Measurements from ENCODE around the gene C4orf50. TPM values are rescaled to one million over a fixed set of nuclear protein-coding genes. Genes with fewer than 3 reads are reported as not detected.

Gene C4orf50
- total and polyA plus RNA-seq, 7 donors: under 0.01 to 0.83 (median 0.43) TPM; not detected in 1

- Histone ChIP-seq H3K9me3 (no peaks in the 10 kb centered on the region), H3K4me1 (peaks cover 0 to 3% (median 0%) of the 10 kb centered on the region in 4 donors), H3K27ac (no peak overlapping the region), H3K27me3 (peaks cover 0 to 4% (median 0%) of the 10 kb centered on the region in 3 donors), H3K36me3 (no peaks in the 10 kb centered on the region), H3K4me3 (no peak overlapping the region)
- no peak for DNase-seq
- TF ChIP-seq CTCF (IDR thresholded peaks at IDR 0.05): no peak
- no peak for TF ChIP-seq EP300 (IDR thresholded peaks at IDR 0.05)
- no peak for TF ChIP-seq POLR2AphosphoS5 (IDR thresholded peaks at IDR 0.05)
- no peak for TF ChIP-seq POLR2A (IDR thresholded peaks at IDR 0.05)
- intact Hi-C loops (cut with DNase I): no loop called here
- 68 to 78% methylated on average over 10 of the region's 10 CpGs for WGBS, 2 donors
Observed at GRCh38 chr4:6028168-6028567, 9.9 kb upstream of the C4orf50 start.

- peaks cover 0 to 10% (median 0%) of the 10 kb centered on the region in 3 donors for H3K27me3 ChIP-seq
- no peaks in the 10 kb centered on the region for H3K36me3 ChIP-seq
- 69 to 83% methylated on average over 9 of the region's 9 CpGs for WGBS, 2 donors
- intact Hi-C loops (cut with DNase I): no loop called here
- H3K4me1 ChIP-seq: no peaks in the 10 kb centered on the region
- DNase-seq: no peak
- no peak overlapping the region for H3K27ac ChIP-seq
- no peak overlapping the region for H3K4me3 ChIP-seq
- TF ChIP-seq CTCF (IDR thresholded peaks at IDR 0.05) (no peak), EP300 (IDR thresholded peaks at IDR 0.05) (no peak), POLR2A (IDR thresholded peaks at IDR 0.05) (no peak), POLR2AphosphoS5 (IDR thresholded peaks at IDR 0.05) (no peak)
- no peaks in the 10 kb centered on the region for H3K9me3 ChIP-seq
Observed at GRCh38 chr4:6027392-6027791, 9.2 kb upstream of the C4orf50 start.

- 68 to 73% methylated on average over 20 of the region's 20 CpGs for WGBS, 2 donors
- Histone ChIP-seq H3K27me3 (peaks cover 0 to 21% (median 0%) of the 10 kb centered on the region in 3 donors), H3K9me3 (no peaks in the 10 kb centered on the region), H3K4me1 (no peaks in the 10 kb centered on the region), H3K27ac (no peak overlapping the region), H3K4me3 (no peak overlapping the region), H3K36me3 (no peaks in the 10 kb centered on the region)
- intact Hi-C loops (cut with DNase I): no loop called here
- no peak for DNase-seq
- no peak for TF ChIP-seq CTCF (IDR thresholded peaks at IDR 0.05)
- TF ChIP-seq POLR2A (IDR thresholded peaks at IDR 0.05): no peak
- TF ChIP-seq POLR2AphosphoS5 (IDR thresholded peaks at IDR 0.05): no peak
- TF ChIP-seq EP300 (IDR thresholded peaks at IDR 0.05): no peak
Observed at GRCh38 chr4:6024313-6024960, 6.2 kb upstream of the C4orf50 start.

GRCh38 chr4:6023731-6024130 is 5.5 kb upstream of the C4orf50 start:
- 70 to 73% methylated on average over 10 of the region's 10 CpGs for WGBS, 2 donors
- H3K4me3 ChIP-seq: no peak overlapping the region

More at GRCh38 chr4:6023731-6024130, 5.5 kb upstream of the C4orf50 start:
- peaks cover 0 to 22% (median 0%) of the 10 kb centered on the region in 3 donors for H3K27me3 ChIP-seq
- intact Hi-C loops (cut with DNase I): no loop called here
- H3K9me3 ChIP-seq: no peaks in the 10 kb centered on the region
- no peaks in the 10 kb centered on the region for H3K36me3 ChIP-seq
- no peak for DNase-seq
- no peaks in the 10 kb centered on the region for H3K4me1 ChIP-seq
- no peak overlapping the region for H3K27ac ChIP-seq
- TF ChIP-seq POLR2A (IDR thresholded peaks at IDR 0.05): no peak
- TF ChIP-seq EP300 (IDR thresholded peaks at IDR 0.05): no peak
- TF ChIP-seq POLR2AphosphoS5 (IDR thresholded peaks at IDR 0.05): no peak
- TF ChIP-seq CTCF (IDR thresholded peaks at IDR 0.05): no peak

All from sigmoid colon (tissue), 7 donors.